ENCODE results near the gene GARIN5A.

GARIN5A gene

GRCh38 chr19:50508843-50509190 lies 32.2 kb upstream of the GARIN5A start:
- no peak for DNase-seq (ENCODE audit: low read depth in 2 of 3, low spot score in 2 of 3)

- DNase-seq (ENCODE audit: low read depth in 2 of 3, low spot score in 2 of 3), result no peak
Measured at GRCh38 chr19:50507376-50507775, 30.7 kb upstream of the GARIN5A start.

- no peak for DNase-seq (ENCODE audit: low read depth in 2 of 3, low spot score in 2 of 3)
Measured at GRCh38 chr19:50506700-50507099, 30.1 kb upstream of the GARIN5A start.

- no peak for DNase-seq (ENCODE audit: low read depth in 2 of 3, low spot score in 2 of 3)
Measured at GRCh38 chr19:50505856-50506611, 29.4 kb upstream of the GARIN5A start.

GRCh38 chr19:50501568-50502475 lies 25.2 kb upstream of the GARIN5A start:
- no peak for DNase-seq (ENCODE audit: low read depth in 2 of 3, low spot score in 2 of 3)

- no peak for DNase-seq (ENCODE audit: low read depth in 2 of 3, low spot score in 2 of 3)
Measured at GRCh38 chr19:50501186-50501567, 24.5 kb upstream of the GARIN5A start.

- no peak for DNase-seq (ENCODE audit: low read depth in 2 of 3, low spot score in 2 of 3)
Measured at GRCh38 chr19:50500753-50501151, 24.1 kb upstream of the GARIN5A start.

GRCh38 chr19:50500060-50500752 lies 23.6 kb upstream of the GARIN5A start:
- DNase-seq (ENCODE audit: low read depth in 2 of 3, low spot score in 2 of 3), result no peak

- DNase-seq (ENCODE audit: low read depth in 2 of 3, low spot score in 2 of 3), result no peak
Measured at GRCh38 chr19:50498219-50499056, 21.8 kb upstream of the GARIN5A start.

- DNase-seq (ENCODE audit: low read depth in 2 of 3, low spot score in 2 of 3), result no peak
Measured at GRCh38 chr19:50497022-50497405, 20.4 kb upstream of the GARIN5A start.

GRCh38 chr19:50496189-50497021 lies 19.8 kb upstream of the GARIN5A start:
- DNase-seq (ENCODE audit: low read depth in 2 of 3, low spot score in 2 of 3), result no peak

- DNase-seq (ENCODE audit: low read depth in 2 of 3, low spot score in 2 of 3), result no peak
Measured at GRCh38 chr19:50495020-50495531, 18.4 kb upstream of the GARIN5A start.

GRCh38 chr19:50494186-50495019 lies 17.8 kb upstream of the GARIN5A start:
- no peak for DNase-seq (ENCODE audit: low read depth in 2 of 3, low spot score in 2 of 3)

GRCh38 chr19:50493171-50493570 lies 16.5 kb upstream of the GARIN5A start:
- no peak for DNase-seq (ENCODE audit: low read depth in 2 of 3, low spot score in 2 of 3)

- no peak for DNase-seq (ENCODE audit: low read depth in 2 of 3, low spot score in 2 of 3)
Measured at GRCh38 chr19:50492303-50493052, 15.8 kb upstream of the GARIN5A start.

GRCh38 chr19:50490991-50491472 lies 14.4 kb upstream of the GARIN5A start:
- no peak for DNase-seq (ENCODE audit: low read depth in 2 of 3, low spot score in 2 of 3)

- no peak for DNase-seq (ENCODE audit: low read depth in 2 of 3, low spot score in 2 of 3)
Measured at GRCh38 chr19:50490411-50490811, 13.8 kb upstream of the GARIN5A start.

- DNase-seq (ENCODE audit: low read depth in 2 of 3, low spot score in 2 of 3), result no peak
Measured at GRCh38 chr19:50489461-50490011, 12.9 kb upstream of the GARIN5A start.
